WTC11 (cell line): ENCODE measurements around the gene ZNF747. TPM values are rescaled to one million over a fixed set of nuclear protein-coding genes. Genes with fewer than 3 reads are reported as not detected.
"Not testable (repeated sequence)": the region's sequence is repeated elsewhere in the genome, so short reads cannot be mapped to it uniquely, and the experiment has no call there.

ENCODE experiments used
- ATAC-seq: fragments of 200-7000 bp; cut with Tn5 transposase; 2 replicates; pipeline ENCODE4 v1.10.0; 2021; ENCODE audit warnings: mild to moderate bottlenecking, moderate library complexity
- CTCF ChIA-PET: fragments of 300-600 bp; sonication (Branson Sonifier 250); formaldehyde crosslinking; loops from one replicate; lab custom pipeline; 2021; ENCODE audit warnings: antibody characterized with exemption; lab: Charles Lee
- POLR2A ChIA-PET: fragments of 350-600 bp; sonication (Branson Sonifier 250); formaldehyde crosslinking; loops from one replicate; lab custom pipeline; 2021; ENCODE audit warnings: antibody characterized with exemption; lab: Charles Lee
- DNase-seq: peaks from one replicate; pipeline ENCODE4 v3.0.0; 2021; ENCODE audit warnings: low spot score
- H3K27ac Mint-ChIP-seq: 2 replicates; pipeline ENCODE4 v1.8.0; 2021; ENCODE audit warnings: mixed read lengths
- H3K27me3 Mint-ChIP-seq: 2 replicates; pipeline ENCODE4 v1.8.0; 2021; ENCODE audit warnings: low read depth, mild to moderate bottlenecking, moderate library complexity, mixed read lengths
- H3K36me3 Mint-ChIP-seq: 2 replicates; pipeline ENCODE4 v1.8.0; 2021; ENCODE audit warnings: mixed read lengths
- H3K4me1 Mint-ChIP-seq: 2 replicates; pipeline ENCODE4 v1.8.0; 2022; ENCODE audit warnings: mixed read lengths
- H3K4me3 Mint-ChIP-seq: 2 replicates; pipeline ENCODE4 v1.8.0; 2021; ENCODE audit warnings: mild to moderate bottlenecking, moderate library complexity, mixed read lengths
- H3K9me3 Mint-ChIP-seq: 2 replicates; pipeline ENCODE4 v1.8.0; 2021; ENCODE audit warnings: mixed read lengths
- CREB1 ChIP-seq: sonication (generic); formaldehyde crosslinking; IDR thresholded peaks from 2 replicates; pipeline ENCODE4 v1.8.0; 2023; ENCODE audit warnings: mild to moderate bottlenecking, missing genetic modification reagents
- E2F4 ChIP-seq: sonication (generic); formaldehyde crosslinking; IDR thresholded peaks from 2 replicates; pipeline ENCODE4 v1.8.1; 2022; ENCODE audit warnings: low read depth, mild to moderate bottlenecking, moderate library complexity, missing genetic modification reagents, borderline replicate concordance
- ELF4 ChIP-seq: sonication (generic); formaldehyde crosslinking; IDR thresholded peaks from 2 replicates; pipeline ENCODE4 v1.8.1; 2022; ENCODE audit warnings: low read depth, mild to moderate bottlenecking, moderate library complexity, missing genetic modification reagents
- HMGA2 ChIP-seq: fragments of 250-450 bp; sonication (Bioruptor Pico); IDR thresholded peaks from 2 replicates; pipeline ENCODE4 v1.4.0; 2021; ENCODE audit warnings: mild to moderate bottlenecking, moderate library complexity
- ZNF121 ChIP-seq: sonication (generic); formaldehyde crosslinking; IDR thresholded peaks from 2 replicates; pipeline ENCODE4 v1.8.0; 2023; ENCODE audit warnings: missing genetic modification reagents
- ZNF281 ChIP-seq: sonication (generic); formaldehyde crosslinking; IDR thresholded peaks from 2 replicates; pipeline ENCODE4 v1.8.0; 2023; ENCODE audit warnings: mild to moderate bottlenecking, missing genetic modification reagents
- total RNA-seq: library from RNA; stranded (reverse); gene quantifications from 3 replicates; pipeline ENCODE4 v1.2.3, GENCODE V29; 2021

Gene ZNF747
- total RNA-seq, 1 experiment from 2014 or later, result 11.3 TPM

- TF ChIP-seq CREB1 (CRISPR knock-in tag) (no peak), HMGA2 (CRISPR knock-in tag) (no peak)
Observed at GRCh38 chr16:30541502-30542329, 7.1 kb upstream of the ZNF747 start (continued).

- H3K27ac Mint-ChIP-seq, DNase-seq, H3K36me3 Mint-ChIP-seq, H3K4me3 Mint-ChIP-seq, H3K9me3 Mint-ChIP-seq, ATAC-seq, H3K27me3 Mint-ChIP-seq: not testable (repeated sequence)
- POLR2A ChIA-PET, result interaction anchor here (1.2 kb wide), 1 partner anchor 16 kb away, joined by 5 read pairs; no protein-coding TSS in a partner anchor
- peak; percentile 85 for TF ChIP-seq ZNF121
- H3K4me1 Mint-ChIP-seq, result peaks cover 18% of the 10 kb centered on the region
- CTCF ChIA-PET, result interaction anchor here (0.6 to 2.0 kb wide), 6 partner anchors 16 to 75 kb away, joined by 3 to 12 read pairs (median 5); partner anchors contain the start of genes ZNF688 and ZNF764
Observed at GRCh38 chr16:30540916-30541464, 6.3 kb upstream of the ZNF747 start.

- H3K27ac Mint-ChIP-seq, H3K4me3 Mint-ChIP-seq, H3K9me3 Mint-ChIP-seq, ATAC-seq, H3K36me3 Mint-ChIP-seq, CTCF ChIA-PET, DNase-seq, POLR2A ChIA-PET, H3K27me3 Mint-ChIP-seq: not testable (repeated sequence)
- H3K4me1 Mint-ChIP-seq, result peaks cover 22% of the 10 kb centered on the region
Observed at GRCh38 chr16:30539986-30540526, 5.4 kb upstream of the ZNF747 start.

GRCh38 chr16:30539000-30539964, 4.6 kb upstream of the ZNF747 start:
- ATAC-seq, result no peak
- Mint-ChIP-seq H3K4me3 (no peak overlapping the region), H3K4me1 (peaks cover 22% of the 10 kb centered on the region), H3K27ac (no peak overlapping the region), H3K36me3 (peaks cover 9% of the 10 kb centered on the region), H3K27me3 (no peaks in the 10 kb centered on the region), H3K9me3 (no peaks in the 10 kb centered on the region)
- POLR2A ChIA-PET, result no interaction called here
- TF ChIP-seq E2F4 (CRISPR knock-in tag) (no peak), ZNF281 (CRISPR knock-in tag) (no peak), ELF4 (no peak)
- CTCF ChIA-PET, result no interaction called here
- no peak for DNase-seq

GRCh38 chr16:30536391-30537024, 1.9 kb upstream of the ZNF747 start:
- peak overlapping the region; percentile 77 for H3K27ac Mint-ChIP-seq
- H3K9me3 Mint-ChIP-seq, ATAC-seq, DNase-seq, H3K27me3 Mint-ChIP-seq: not testable (repeated sequence)
- peaks cover 11% of the 10 kb centered on the region for H3K36me3 Mint-ChIP-seq
- H3K4me3 Mint-ChIP-seq, result peak overlapping the region; percentile 95
- POLR2A ChIA-PET, result interaction anchor here (1.6 to 3.1 kb wide), 4 partner anchors 21 to 118 kb away, joined by 7 to 42 read pairs (median 16); partner anchors contain the start of genes ZNF688 and ZNF764
- CTCF ChIA-PET, result interaction anchor here (0.5 to 4.7 kb wide), 30 partner anchors 9 to 166 kb away, joined by 3 to 41 read pairs (median 6); partner anchors contain the start of genes DCTPP1, PRR14, ZNF48 and ZNF688
- peaks cover 27% of the 10 kb centered on the region for H3K4me1 Mint-ChIP-seq
